Measurements from ENCODE around the gene SAMD4A.

Gene SAMD4A

GRCh38 chr14:54775486-54776140 is 208.7 kb downstream of the SAMD4A start:
- DNase-seq (ENCODE audit: low read depth in 2 of 2, low spot score in 1 of 2) = no peak

- DNase-seq (ENCODE audit: low read depth in 2 of 2, low spot score in 1 of 2) = no peak
Measured at GRCh38 chr14:54776361-54777001, 209.6 kb downstream of the SAMD4A start.

- DNase-seq (ENCODE audit: low read depth in 2 of 2, low spot score in 1 of 2) = no peak
Measured at GRCh38 chr14:54777395-54777794, 210.5 kb downstream of the SAMD4A start.

GRCh38 chr14:54778618-54779345 is 211.9 kb downstream of the SAMD4A start:
- no peak for DNase-seq (ENCODE audit: low read depth in 2 of 2, low spot score in 1 of 2)

GRCh38 chr14:54781080-54781479 is 214.2 kb downstream of the SAMD4A start:
- no peak for DNase-seq (ENCODE audit: low read depth in 2 of 2, low spot score in 1 of 2)

GRCh38 chr14:54781961-54782750 is 215.2 kb downstream of the SAMD4A start:
- DNase-seq (ENCODE audit: low read depth in 2 of 2, low spot score in 1 of 2) = no peak

GRCh38 chr14:54782751-54783659 is 216.1 kb downstream of the SAMD4A start:
- no peak for DNase-seq (ENCODE audit: low read depth in 2 of 2, low spot score in 1 of 2)

GRCh38 chr14:54783660-54784015 is 216.7 kb downstream of the SAMD4A start:
- DNase-seq (ENCODE audit: low read depth in 2 of 2, low spot score in 1 of 2) = no peak

- no peak for DNase-seq (ENCODE audit: low read depth in 2 of 2, low spot score in 1 of 2)
Measured at GRCh38 chr14:54784060-54784459, 217.1 kb downstream of the SAMD4A start.

GRCh38 chr14:54784657-54785056 is 217.7 kb downstream of the SAMD4A start:
- no peak for DNase-seq (ENCODE audit: low read depth in 2 of 2, low spot score in 1 of 2)

GRCh38 chr14:54785136-54785777 is 218.3 kb downstream of the SAMD4A start:
- DNase-seq (ENCODE audit: low read depth in 2 of 2, low spot score in 1 of 2) = no peak

GRCh38 chr14:54785778-54786770 is 219.1 kb downstream of the SAMD4A start:
- DNase-seq (ENCODE audit: low read depth in 2 of 2, low spot score in 1 of 2) = no peak

GRCh38 chr14:54786838-54787237 is 219.9 kb downstream of the SAMD4A start:
- DNase-seq (ENCODE audit: low read depth in 2 of 2, low spot score in 1 of 2) = no peak

- no peak for DNase-seq (ENCODE audit: low read depth in 2 of 2, low spot score in 1 of 2)
Measured at GRCh38 chr14:54787261-54787660, 220.3 kb downstream of the SAMD4A start.

- DNase-seq (ENCODE audit: low read depth in 2 of 2, low spot score in 1 of 2) = no peak
Measured at GRCh38 chr14:54788701-54789100, 221.8 kb downstream of the SAMD4A start.

GRCh38 chr14:54789166-54789565 is 222.2 kb downstream of the SAMD4A start:
- DNase-seq (ENCODE audit: low read depth in 2 of 2, low spot score in 1 of 2) = no peak

- DNase-seq (ENCODE audit: low read depth in 2 of 2, low spot score in 1 of 2) = no peak
Measured at GRCh38 chr14:54789781-54790480, 223.0 kb downstream of the SAMD4A start.

- no peak for DNase-seq (ENCODE audit: low read depth in 2 of 2, low spot score in 1 of 2)
Measured at GRCh38 chr14:54791001-54791400, 224.1 kb downstream of the SAMD4A start.

All from stimulated activated CD8-positive, alpha-beta memory T cell treated with anti-CD3 and anti-CD28 coated beads, Interleukin-4, amount 100 ng/mL, for 4 hours (primary cell).